B cell (primary cell): Measurements from ENCODE around the gene ATG13. TPM values are rescaled to one million over a fixed set of nuclear protein-coding genes. Genes with fewer than 3 reads are reported as not detected.

ENCODE experiments used
- ATAC-seq: fragments of 200-7000 bp; cut with Tn5 transposase; one replicate; pipeline ENCODE4 v1.10.0; 2021; ENCODE audit warnings: low read depth, mild to moderate bottlenecking, moderate number of reproducible peaks, moderate library complexity
- CTCF ChIA-PET: fragments of 350-600 bp; sonication (Branson Sonifier 250); formaldehyde crosslinking; loops from one replicate; lab custom pipeline; 2021; ENCODE audit warnings: antibody characterized with exemption, inconsistent platforms; lab: Charles Lee
- POLR2A ChIA-PET: fragments of 350-600 bp; sonication (Branson Sonifier 250); formaldehyde crosslinking; loops from one replicate; lab custom pipeline; 2021; ENCODE audit warnings: antibody characterized with exemption; lab: Charles Lee
- DNase-seq: peaks from one replicate; pipeline ENCODE4 v3.0.0; 2013
- H2AFZ ChIP-seq: 2 replicates; pipeline ENCODE4 v1.6.1; 2012; ENCODE audit warnings: mild to moderate bottlenecking, low read depth, low read length; ENCODE audit not compliant: insufficient read depth, poor library complexity, severe bottlenecking
- H3K27ac ChIP-seq, 2 donors: 1 replicate in 1 of 2; 2 replicates in 1 of 2; pipeline ENCODE4 v1.5.1; 2012 to 2013; ENCODE audit warnings: low read length in 2 of 2, mild to moderate bottlenecking in 2 of 2, moderate library complexity in 1 of 2
- H3K27me3 ChIP-seq, 4 experiments: fragments of 200-600 bp in 1 of 4; sonication (generic) in 1 of 4; replicated peaks in 1 of 4; 1 replicate in 2 of 4; 2 replicates in 2 of 4; pipeline versions ENCODE4 v1.6.1 to v1.7.0; 2013 to 2016; ENCODE audit warnings: low read length in 3 of 4, mild to moderate bottlenecking in 2 of 4, mixed read lengths in 1 of 4, moderate library complexity in 1 of 4; ENCODE audit not compliant: insufficient read depth in 4 of 4, control insufficient read depth in 3 of 4; ENCODE audit errors: control extremely low read depth in 1 of 4
- H3K36me3 ChIP-seq, 2 experiments: replicated peaks in 1 of 2; 1 replicate in 1 of 2; 2 replicates in 1 of 2; pipeline versions ENCODE4 v1.6.1 to v1.7.1; 2013; ENCODE audit warnings: low read length in 1 of 2; ENCODE audit not compliant: insufficient read depth in 2 of 2, control insufficient read depth in 1 of 2; ENCODE audit errors: control extremely low read depth in 1 of 2, extremely low read depth in 1 of 2
- H3K4me1 ChIP-seq, 2 donors: fragments of 200-600 bp in 1 of 2; sonication (generic) in 1 of 2; 1 replicate in 1 of 2; 2 replicates in 1 of 2; pipeline versions ENCODE4 v1.5.1 to v1.6.1; 2013 to 2017; ENCODE audit warnings: low read length in 2 of 2; ENCODE audit not compliant: control insufficient read depth in 2 of 2, insufficient read depth in 2 of 2
- H3K4me2 ChIP-seq: replicated peaks from 2 replicates; pipeline ENCODE3; 2012; ENCODE audit warnings: mild to moderate bottlenecking, low read depth, low read length; ENCODE audit not compliant: poor library complexity, severe bottlenecking
- H3K4me3 ChIP-seq, 5 experiments: fragments of 200-600 bp in 1 of 5; sonication (generic) in 1 of 5; 1 replicate in 3 of 5; 2 replicates in 2 of 5; pipeline versions ENCODE4 v1.5.1 to v1.7.0; 2011 to 2016; ENCODE audit warnings: low read length in 4 of 5, mild to moderate bottlenecking in 4 of 5, low read depth in 2 of 5, control low read depth in 1 of 5, moderate library complexity in 1 of 5; ENCODE audit not compliant: insufficient read depth in 1 of 5; ENCODE audit errors: control extremely low read depth in 1 of 5, extremely low read depth in 1 of 5
- H3K79me2 ChIP-seq: fragments of 200-600 bp; sonication (generic); one replicate; pipeline ENCODE4 v1.6.0; 2016; ENCODE audit warnings: low read length; ENCODE audit not compliant: control insufficient read depth, insufficient read depth
- H3K9ac ChIP-seq: fragments of 200-600 bp; sonication (generic); 2 replicates; pipeline ENCODE4 v1.6.1; 2017; ENCODE audit warnings: mild to moderate bottlenecking, low read length, moderate library complexity
- H3K9me3 ChIP-seq, 3 donors: one replicate each; pipeline versions ENCODE4 v1.6.1 to v1.7.1; 2013; ENCODE audit warnings: low read length in 2 of 3; ENCODE audit not compliant: control insufficient read depth in 2 of 3, insufficient read depth in 1 of 3; ENCODE audit errors: control extremely low read depth in 1 of 3
- H4K20me1 ChIP-seq: 2 replicates; pipeline ENCODE4 v1.6.0; 2012; ENCODE audit warnings: mild to moderate bottlenecking, low read length; ENCODE audit not compliant: insufficient read depth, control insufficient read depth, poor library complexity, severe bottlenecking
- H3K27ac Mint-ChIP-seq: one replicate; pipeline ENCODE4 v1.8.0; 2021; ENCODE audit warnings: mixed read lengths
- H3K27me3 Mint-ChIP-seq: one replicate; pipeline ENCODE4 v1.8.0; 2021; ENCODE audit warnings: mixed read lengths
- H3K4me1 Mint-ChIP-seq: one replicate; pipeline ENCODE4 v1.8.0; 2021; ENCODE audit warnings: mixed read lengths
- H3K4me3 Mint-ChIP-seq: one replicate; pipeline ENCODE4 v1.8.0; 2021; ENCODE audit warnings: mixed read lengths
- H3K9me3 Mint-ChIP-seq: one replicate; pipeline ENCODE4 v1.8.0; 2022; ENCODE audit warnings: mixed read lengths; ENCODE audit not compliant: insufficient read depth
- CTCF ChIP-seq: fragments of 200-600 bp; IDR thresholded peaks from one replicate; pipeline ENCODE4 v1.8.0; 2022; ENCODE audit warnings: antibody characterized with exemption, mild to moderate bottlenecking
- EZH2 ChIP-seq: IDR thresholded peaks from 2 replicates; pipeline ENCODE4 v1.6.1; 2012; ENCODE audit warnings: borderline replicate concordance, low read depth, mild to moderate bottlenecking, moderate library complexity, low read length; ENCODE audit not compliant: insufficient read depth, poor library complexity, severe bottlenecking
- WGBS: methylation state at CpG from one replicate; pipeline ENCODE4 v1.1.5; 2013; ENCODE audit warnings: missing lambda C conversion rate; ENCODE audit not compliant: insufficient coverage; 5-methylcytosine and 5-hydroxymethylcytosine counted together
- intact Hi-C: fragments of 100-400 bp; cut with micrococcal nuclease; formaldehyde crosslinking; loops from one replicate; pipeline ENCODE4 v1.10.0; 2022
- polyA plus RNA-seq: library from polyadenylated mRNA; depleted of rRNA; stranded (reverse); fragments of >200 nt; gene quantifications from 2 replicates; pipeline ENCODE4 v1.2.3, GENCODE V29; 2012
- total RNA-seq, 2 donors: library from RNA; stranded (reverse); fragments of 120-200 nt in 1 of 2; gene quantifications; 1 replicate in 1 of 2; 2 replicates in 1 of 2; pipeline versions ENCODE4 v1.2.3 to v1.2.4, GENCODE V29; 2013 to 2022

ATG13 gene
- total and polyA plus RNA-seq, 2 donors (not counting 1 experiment from before 2014, with no cell fraction given), result 48.5 to 88.8 TPM

- peaks cover 15% of the 10 kb centered on the region for H3K4me1 Mint-ChIP-seq
- intact Hi-C loops, result no loop called here
- ChIA-PET CTCF (interaction anchor here (0.6 to 0.7 kb wide), 2 partner anchors 132 to 138 kb away, joined by 3 to 4 read pairs; no protein-coding TSS in a partner anchor), POLR2A (interaction anchor here (0.6 kb wide), 1 partner anchor 44 kb away, joined by 4 read pairs; no protein-coding TSS in a partner anchor)
- H3K27me3 Mint-ChIP-seq, result no peaks in the 10 kb centered on the region
- TF ChIP-seq CTCF (no peak), EZH2 (no peak)
- no peak overlapping the region for H3K27ac Mint-ChIP-seq
- no peak overlapping the region for H2AFZ ChIP-seq
- H3K36me3 ChIP-seq, result peaks cover 3 to 54% of the 10 kb centered on the region in 2 experiments
- no peak overlapping the region for H3K4me2 ChIP-seq
- no peaks in the 10 kb centered on the region for H3K9me3 Mint-ChIP-seq
- H3K4me3 Mint-ChIP-seq, result no peak overlapping the region
- no peak overlapping the region for H3K27ac ChIP-seq
- H3K9ac ChIP-seq, result no peak overlapping the region
- H3K4me1 ChIP-seq, result no peaks in the 10 kb centered on the region
- H3K27me3 ChIP-seq, result no peaks in the 10 kb centered on the region
- peaks cover 32% of the 10 kb centered on the region for H4K20me1 ChIP-seq
- H3K79me2 ChIP-seq, result peaks cover 82% of the 10 kb centered on the region
- no peaks in the 10 kb centered on the region for H3K9me3 ChIP-seq
- WGBS, result no CpG with 5 or more reads among the region's 3 CpGs
- DNase-seq (no peak), ATAC-seq (no peak)
- no peak overlapping the region for H3K4me3 ChIP-seq
These were observed 8.1 kb downstream of the ATG13 start for GRCh38 chr11:46625406-46625805.

- Histone ChIP-seq H3K9me3 (no peaks in the 10 kb centered on the region), H4K20me1 (peaks cover 24% of the 10 kb centered on the region), H3K36me3 (peaks cover 8 to 47% of the 10 kb centered on the region in 2 experiments), H3K9ac (no peak overlapping the region), H3K4me3 (no peak overlapping the region), H3K27ac (no peak overlapping the region), H3K4me2 (no peak overlapping the region), H3K79me2 (peaks cover 79% of the 10 kb centered on the region), H3K27me3 (no peaks in the 10 kb centered on the region), H3K4me1 (no peaks in the 10 kb centered on the region), H2AFZ (no peak overlapping the region)
- ATAC-seq (no peak), DNase-seq (no peak)
- Mint-ChIP-seq H3K27me3 (no peaks in the 10 kb centered on the region), H3K27ac (no peak overlapping the region), H3K4me3 (no peak overlapping the region), H3K4me1 (peaks cover 8% of the 10 kb centered on the region), H3K9me3 (no peaks in the 10 kb centered on the region)
- intact Hi-C loops, result no loop called here
- ChIA-PET CTCF (no interaction called here), POLR2A (no interaction called here)
- 100% methylated on average over 1 of the region's 6 CpGs for WGBS
- TF ChIP-seq EZH2, result no peak
- TF ChIP-seq CTCF, result no peak
These were observed 11.6 kb downstream of the ATG13 start for GRCh38 chr11:46628961-46629360.
